ELR (cell line): ENCODE data around the gene CD19.
"Not testable (repeated sequence)": the region's sequence is repeated elsewhere in the genome, so short reads cannot be mapped to it uniquely, and the experiment has no call there.

ENCODE experiments used
- DNase-seq: peaks from one replicate; pipeline ENCODE4 v3.0.0-alpha.2; 2015; ENCODE audit warnings: low read depth

Gene CD19

DNA sequence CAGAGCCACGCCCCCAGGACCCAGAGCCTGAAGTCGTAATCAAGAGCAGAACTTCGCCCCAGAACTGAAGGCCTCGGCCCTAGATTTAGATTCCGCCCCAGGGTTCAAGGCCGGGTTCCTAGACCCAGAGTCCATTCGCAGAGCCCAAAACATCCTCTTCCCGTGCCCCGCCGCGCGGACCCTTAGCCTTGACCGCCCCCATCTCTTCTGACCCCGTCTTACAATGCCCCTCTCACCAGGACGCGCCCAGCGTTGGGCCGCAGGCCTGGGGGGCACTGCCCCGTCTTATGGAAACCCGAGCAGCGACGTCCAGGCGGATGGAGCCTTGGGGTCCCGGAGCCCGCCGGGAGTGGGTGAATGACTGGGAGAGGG lies 5.0 kb downstream of the CD19 start:
- no peak for DNase-seq

DNA sequence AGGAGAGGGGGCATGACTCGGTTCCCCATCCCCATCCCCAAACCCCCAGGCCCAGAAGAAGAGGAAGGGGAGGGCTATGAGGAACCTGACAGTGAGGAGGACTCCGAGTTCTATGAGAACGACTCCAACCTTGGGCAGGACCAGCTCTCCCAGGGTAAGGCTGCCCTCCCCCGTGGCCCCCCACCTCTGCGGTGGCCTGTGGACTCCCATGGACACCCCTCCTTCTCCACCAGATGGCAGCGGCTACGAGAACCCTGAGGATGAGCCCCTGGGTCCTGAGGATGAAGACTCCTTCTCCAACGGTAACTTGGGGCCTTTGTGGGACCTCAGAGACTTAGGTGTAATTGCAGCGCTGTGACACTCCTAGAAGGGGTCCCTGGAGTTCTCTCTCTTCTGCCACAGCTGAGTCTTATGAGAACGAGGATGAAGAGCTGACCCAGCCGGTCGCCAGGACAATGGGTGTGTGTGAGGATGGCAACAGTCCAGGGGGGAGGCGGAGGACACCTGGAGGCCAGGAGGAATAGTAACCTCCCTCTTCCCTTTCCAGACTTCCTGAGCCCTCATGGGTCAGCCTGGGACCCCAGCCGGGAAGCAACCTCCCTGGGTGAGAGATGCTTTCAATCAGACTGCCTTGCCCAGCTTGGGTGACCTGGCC lies 5.6 kb downstream of the CD19 start:
- no peak for DNase-seq

DNA sequence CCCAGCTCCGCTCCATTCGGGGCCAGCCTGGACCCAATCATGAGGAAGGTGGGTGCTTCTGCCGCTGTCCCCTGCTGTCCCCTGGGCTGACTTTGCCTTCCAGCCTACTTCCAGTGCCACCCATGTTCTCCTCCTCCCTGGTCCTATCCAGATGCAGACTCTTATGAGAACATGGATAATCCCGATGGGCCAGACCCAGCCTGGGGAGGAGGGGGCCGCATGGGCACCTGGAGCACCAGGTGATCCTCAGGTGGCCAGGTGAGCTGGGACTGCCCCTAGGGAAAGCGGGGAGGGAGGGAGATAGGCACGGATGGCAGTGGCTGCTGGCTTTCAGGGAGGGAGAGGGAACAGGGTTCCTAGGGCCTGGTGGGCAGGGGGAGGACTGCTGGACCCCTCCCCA lies 7.0 kb downstream of the CD19 start:
- DNase-seq, result no peak

DNA sequence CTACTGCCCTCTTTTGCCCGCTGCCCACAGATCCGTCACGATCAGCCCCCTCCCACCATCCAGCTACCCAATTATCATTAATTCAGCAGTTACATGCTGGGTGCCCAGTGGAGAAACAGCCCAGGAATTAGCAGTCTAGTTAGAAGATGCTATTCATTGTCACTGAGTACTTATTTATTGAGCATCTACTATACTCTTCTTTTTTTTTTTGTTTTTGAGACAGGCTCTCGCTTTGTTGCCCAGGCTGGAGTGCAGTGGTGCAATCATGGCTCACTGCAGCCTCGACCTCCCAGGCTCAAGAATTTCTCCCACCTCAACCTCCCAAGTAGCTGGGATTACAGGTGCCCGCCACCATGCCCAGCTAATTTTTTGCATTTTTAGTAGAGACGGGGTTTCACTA lies 8.1 kb downstream of the CD19 start:
- DNase-seq, result not testable (repeated sequence)

DNA sequence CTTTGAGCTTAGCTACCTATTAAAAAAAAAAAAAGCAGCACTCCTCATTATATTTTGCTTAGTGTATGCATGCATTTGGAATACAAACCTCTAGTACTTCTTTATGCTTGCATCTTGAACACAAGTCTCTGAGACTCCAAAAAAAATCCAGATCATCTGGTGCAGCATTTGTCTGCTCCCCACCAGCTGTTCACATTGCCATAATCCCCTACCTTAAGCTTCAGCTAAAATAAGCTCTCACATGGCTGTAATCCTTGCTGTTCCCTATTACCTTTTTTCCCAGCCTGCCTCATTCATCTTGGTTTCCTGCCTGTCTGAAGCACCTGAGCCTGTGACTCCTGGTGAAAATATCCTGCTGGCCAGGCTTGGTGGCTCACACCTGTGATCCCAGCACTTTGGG lies 11.5 kb downstream of the CD19 start:
- no peak for DNase-seq

DNA sequence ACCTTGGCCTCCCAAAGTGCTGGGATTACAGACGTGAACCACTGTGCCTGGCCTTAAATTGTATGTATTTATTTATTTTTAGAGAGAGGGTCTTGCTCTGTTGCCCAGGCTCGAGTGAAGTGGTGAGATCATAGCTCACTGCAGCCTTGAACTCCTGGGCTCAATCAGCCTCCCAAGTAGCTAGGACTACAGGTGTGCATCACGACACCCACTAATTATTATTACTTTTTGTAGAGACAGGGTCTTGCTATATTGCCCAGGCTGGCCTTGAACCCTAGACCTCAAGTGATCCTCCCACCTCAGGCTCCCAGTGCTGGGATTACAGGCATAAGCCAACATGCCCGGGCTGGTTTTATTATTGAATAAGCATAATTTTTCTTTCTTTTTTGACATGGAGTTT lies 14.9 kb downstream of the CD19 start:
- no peak for DNase-seq

DNA sequence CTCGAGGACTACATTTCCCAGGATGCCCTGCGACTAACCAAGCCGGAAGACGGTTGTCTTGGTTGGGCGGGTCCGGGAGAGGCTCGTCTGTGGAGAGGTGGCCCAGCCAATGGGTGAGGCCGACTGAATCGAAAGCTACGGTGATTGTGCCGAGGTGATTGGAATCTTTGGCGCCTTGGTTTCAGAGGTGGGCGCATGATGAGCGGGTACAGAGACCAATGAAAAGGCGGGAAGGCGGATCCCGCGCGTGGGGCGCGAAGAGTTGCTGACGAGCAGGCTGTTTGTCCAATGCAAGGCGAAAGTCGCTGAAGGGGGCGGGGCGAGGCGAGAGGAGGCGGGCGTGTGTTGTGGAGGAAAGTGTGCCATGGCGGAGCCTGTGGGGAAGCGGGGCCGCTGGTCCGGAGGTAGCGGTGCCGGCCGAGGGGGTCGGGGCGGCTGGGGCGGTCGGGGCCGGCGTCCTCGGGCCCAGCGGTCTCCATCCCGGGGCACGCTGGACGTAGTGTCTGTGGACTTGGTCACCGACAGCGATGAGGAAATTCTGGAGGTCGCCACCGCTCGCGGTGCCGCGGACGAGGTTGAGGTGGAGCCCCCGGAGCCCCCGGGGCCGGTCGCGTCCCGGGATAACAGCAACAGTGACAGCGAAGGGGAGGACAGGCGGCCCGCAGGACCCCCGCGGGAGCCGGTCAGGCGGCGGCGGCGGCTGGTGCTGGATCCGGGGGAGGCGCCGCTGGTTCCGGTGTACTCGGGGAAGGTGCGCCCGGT lies 19.1 kb downstream of the CD19 start, which contains the start of gene NFATC2IP:
TSS of gene NFATC2IP (plus strand) at position 290 of the 762 bp plus-strand sequence. CDS start at position 365, 75 bp downstream.
- DNase-seq, result peak; percentile 100

DNA sequence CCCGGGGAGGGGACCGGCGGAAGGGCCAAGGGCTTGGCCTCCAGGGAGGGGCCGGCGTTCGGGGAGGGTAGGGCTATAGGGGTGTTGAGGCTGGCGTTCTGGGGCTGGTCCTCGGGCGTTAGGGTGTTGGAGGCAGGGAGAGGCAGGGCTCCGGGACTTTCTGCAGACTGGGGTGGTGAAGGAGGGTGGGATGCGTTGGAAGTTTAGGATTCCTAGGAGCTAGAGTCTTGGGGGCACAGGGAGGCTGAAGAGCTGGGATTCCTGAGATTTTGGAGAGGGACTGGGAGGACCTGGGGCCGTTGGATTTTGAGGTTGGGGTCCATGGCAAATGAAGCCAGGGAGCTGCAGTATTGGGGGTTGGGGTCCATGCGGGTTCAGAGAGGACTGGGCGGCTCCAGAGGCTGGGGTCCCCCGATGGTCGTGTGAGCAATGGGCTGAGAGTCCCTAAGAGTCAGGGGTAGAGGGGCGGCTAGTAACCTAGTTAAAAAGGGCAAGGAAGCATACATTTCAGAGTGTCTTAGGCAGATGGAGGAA lies 19.7 kb downstream of the CD19 start:
- peak; percentile 43 for DNase-seq

DNA sequence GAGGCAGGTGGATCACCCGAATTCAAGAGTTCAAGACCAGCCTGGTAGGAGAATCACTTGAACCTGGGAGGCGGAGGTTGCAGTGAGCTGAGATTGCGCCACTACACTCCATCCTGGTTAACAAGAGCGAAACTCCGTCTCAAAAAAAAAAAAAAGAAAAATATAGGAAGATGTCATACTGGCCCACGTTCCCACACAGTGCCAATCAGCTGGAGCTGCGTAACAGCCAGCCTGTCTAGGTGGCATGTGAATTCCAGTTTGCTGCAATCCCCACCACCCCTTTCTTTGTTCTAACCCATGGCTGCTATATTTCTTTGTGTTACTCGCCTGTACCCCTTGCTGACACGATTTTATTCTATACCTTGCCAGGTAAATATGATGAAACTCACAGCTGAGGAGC lies 26.4 kb downstream of the CD19 start:
- no peak for DNase-seq

DNA sequence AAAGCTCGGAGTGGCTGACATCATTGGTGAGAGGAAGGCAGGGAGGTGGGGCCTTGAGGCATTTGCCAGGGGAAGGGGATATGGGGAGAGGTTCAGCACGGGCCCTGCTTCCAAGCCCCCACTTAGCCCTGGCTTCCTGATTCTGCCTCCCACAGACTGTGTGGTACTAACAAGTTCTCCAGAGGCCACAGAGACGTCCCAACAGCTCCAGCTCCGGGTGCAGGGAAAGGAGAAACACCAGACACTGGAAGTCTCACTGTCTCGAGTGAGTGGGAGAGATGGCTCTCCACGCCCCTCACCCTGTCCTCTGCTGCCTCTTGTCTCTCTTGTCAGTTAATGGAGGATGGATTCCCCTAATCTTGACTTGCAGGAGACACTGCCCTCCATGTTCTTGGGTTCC lies 27.1 kb downstream of the CD19 start:
- DNase-seq, result no peak

DNA sequence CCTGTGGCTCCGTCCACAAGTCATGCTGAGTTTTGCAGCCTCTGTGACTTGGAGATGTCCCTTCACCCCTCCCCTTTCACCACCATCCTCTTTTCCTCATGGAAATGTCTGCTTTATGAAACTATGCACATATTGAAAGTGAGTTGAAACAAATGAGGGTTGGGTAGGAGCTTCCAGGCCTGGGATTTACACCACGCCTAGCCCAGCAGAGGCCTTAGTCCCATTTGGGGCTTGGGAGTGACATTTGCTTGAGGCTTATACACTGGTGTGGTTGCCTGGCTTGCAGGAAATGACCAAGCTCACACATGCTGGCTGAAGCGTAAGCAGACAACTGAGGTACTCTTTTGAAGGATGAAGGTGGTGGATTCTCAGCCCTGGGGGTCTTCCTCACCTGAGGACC lies 32.3 kb downstream of the CD19 start:
- DNase-seq, result no peak

DNA sequence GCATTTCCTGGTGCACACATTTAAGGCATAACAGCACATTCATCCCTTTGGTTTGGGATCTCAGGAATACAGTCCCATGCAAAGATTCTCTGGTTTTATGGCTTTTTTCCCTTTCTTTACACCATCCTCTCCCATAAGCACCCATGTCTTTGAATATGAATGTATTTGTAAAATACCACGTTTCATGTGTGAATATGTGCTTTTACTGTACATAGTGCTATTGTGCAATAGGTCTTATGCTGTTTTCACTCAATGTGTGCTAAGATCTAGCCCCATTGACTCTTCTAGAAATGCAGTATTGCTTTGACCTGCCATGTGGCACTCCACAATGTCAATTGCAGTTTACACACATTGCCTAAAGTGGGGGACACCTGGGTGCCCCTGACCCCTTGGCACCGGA lies 32.7 kb downstream of the CD19 start:
- no peak for DNase-seq

DNA sequence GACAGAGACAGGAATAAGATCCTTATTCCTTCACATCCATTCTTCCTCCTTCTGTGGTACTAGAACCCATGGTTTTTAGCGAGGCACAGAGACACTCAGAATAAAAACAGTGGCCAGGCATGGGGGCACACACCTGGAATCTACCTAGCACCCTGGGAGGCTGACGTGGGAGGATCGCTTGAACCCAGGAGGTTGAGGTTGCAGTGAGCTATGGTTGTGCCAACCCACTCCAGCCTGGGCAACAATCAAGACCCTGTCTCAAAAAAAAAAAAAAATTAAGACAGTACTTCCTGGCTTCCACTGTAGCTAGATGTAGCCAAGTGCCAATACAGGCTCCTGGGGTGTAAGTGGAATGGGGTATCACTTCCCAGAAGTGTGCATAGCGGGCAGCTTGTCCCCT lies 35.4 kb downstream of the CD19 start:
- DNase-seq, result no peak

DNA sequence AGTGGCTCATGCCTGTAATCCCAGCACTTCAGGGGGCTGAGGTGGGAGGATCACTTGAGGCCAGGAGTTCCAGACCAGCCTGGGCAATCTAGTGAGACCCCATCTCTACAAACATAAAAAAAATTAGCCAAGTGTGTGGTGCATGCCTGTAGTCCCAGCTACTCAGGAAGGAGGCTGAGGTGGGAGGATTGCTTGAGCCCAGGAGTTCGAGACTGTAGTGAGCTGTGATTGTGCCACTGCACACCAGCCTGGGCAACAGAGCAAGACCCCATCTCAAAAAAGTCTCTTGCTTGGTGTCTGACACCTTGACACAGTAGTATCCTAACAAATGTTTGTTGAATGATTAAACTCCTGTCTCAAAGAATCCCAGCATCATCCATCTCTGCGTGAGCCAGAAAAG lies 37.9 kb downstream of the CD19 start:
- not testable (repeated sequence) for DNase-seq

DNA sequence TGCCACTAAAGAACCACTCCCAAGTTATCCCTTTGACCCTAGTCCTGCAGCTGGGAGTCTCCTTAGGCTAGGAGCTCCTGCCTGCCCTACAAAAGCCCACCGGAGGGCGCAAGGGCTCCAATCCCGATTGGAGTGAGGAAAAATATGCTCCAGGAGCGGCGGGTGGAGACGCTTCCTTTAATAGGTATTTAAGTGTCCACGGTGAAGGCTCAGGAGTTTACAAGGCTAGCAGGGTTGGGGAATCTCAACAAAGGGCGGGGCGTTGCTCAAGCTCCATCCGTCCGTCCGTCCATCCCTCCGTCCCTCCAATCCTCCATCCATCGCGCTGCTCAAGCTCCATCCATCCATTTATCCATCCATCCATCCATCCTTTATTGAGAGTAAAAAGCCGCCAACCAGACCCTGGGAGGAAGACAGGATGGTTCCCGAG lies 42.3 kb downstream of the CD19 start:
- DNase-seq, result peak; percentile 86

DNA sequence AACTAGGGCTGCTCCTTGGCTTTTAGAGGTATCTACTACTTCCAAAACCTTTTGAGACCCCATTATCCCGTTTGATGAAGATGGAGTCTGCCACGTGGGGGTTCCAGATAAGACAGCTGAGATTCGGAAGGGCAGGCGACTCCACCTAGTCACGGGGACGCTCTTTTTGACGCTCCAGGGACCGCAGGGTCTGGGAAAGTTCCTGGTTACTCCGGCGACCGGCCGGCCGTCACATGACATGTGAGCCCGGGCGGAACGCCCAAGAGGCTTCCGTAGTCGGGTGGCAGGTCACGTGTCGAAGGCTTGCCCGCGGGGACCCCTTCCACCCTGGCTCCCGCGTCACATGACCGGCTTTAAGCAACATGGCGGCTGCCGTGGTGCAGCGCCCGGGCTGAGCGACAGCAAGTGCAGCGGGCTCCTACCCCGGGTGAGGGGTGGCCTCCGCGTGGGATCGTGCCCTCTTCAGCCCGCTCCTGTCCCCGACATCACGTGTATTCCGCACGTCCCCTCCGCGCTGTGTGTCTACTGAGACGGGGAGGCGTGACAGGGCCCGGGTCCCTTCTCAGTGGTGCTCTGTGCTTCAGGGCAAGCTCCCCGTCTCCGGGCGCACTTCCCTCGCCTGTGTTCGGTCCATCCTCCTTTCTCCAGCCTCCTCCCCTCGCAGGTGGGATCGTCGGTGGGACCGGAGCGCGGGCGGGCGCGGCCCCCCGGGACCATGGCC lies 42.8 kb downstream of the CD19 start, which contains the start of gene SPNS1:
TSS of gene SPNS1 (plus strand) at position 342 of the 721 bp plus-strand sequence. CDS start at position 716, 374 bp downstream.
- DNase-seq, result peak; percentile 98

DNA sequence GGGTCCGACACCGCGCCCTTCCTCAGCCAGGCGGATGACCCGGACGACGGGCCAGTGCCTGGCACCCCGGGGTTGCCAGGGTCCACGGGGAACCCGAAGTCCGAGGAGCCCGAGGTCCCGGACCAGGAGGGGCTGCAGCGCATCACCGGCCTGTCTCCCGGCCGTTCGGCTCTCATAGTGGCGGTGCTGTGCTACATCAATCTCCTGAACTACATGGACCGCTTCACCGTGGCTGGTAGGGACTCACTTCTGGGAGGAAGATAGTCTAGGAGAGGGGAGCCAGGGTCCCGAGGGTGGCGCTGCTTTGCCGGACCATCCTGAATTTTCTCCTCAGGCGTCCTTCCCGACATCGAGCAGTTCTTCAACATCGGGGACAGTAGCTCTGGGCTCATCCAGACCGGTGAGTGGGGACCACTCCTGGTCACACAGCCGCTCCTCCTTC lies 43.4 kb downstream of the CD19 start:
- peak; percentile 32 for DNase-seq

DNA sequence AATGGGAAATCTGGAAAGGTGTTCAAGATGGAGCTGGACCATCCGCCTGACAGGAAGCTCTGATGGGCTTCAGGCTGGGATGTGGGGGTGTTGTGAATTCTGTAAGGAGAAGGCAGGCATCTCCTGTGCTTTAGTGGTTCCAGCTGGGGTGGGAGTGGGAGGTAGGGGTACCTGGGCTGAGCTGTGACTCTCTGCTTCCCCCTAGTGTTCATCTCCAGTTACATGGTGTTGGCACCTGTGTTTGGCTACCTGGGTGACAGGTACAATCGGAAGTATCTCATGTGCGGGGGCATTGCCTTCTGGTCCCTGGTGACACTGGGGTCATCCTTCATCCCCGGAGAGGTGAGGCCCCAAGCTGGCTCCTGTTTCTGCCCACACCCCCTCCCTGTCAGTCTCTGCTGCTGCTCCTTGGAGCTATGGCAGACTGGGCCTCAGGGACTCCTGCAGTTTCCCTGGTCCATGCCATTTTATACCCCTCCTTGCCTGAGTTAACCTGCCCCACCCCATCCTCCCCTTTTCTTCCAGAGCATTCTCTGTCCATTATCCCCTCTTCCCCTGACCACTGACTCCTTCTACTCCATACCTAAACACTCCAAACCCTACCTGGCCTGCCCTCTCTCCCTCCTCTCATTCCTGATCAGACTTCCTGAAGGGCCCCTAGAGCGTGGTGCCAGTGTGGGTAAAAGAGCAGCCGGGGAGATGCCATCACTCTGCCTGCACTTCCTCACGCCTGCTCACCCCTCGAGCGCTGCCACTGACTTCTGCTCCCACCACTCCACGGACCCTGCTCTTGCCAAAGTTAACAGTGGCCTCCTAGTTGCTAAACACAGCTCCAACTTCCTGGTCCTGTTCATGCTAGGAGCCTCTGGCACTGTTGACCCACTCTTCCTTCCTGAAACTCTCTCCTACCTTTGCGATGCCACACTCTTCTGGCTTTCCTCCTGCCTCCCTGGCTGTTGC lies 46.2 kb downstream of the CD19 start:
- no peak for DNase-seq

DNA sequence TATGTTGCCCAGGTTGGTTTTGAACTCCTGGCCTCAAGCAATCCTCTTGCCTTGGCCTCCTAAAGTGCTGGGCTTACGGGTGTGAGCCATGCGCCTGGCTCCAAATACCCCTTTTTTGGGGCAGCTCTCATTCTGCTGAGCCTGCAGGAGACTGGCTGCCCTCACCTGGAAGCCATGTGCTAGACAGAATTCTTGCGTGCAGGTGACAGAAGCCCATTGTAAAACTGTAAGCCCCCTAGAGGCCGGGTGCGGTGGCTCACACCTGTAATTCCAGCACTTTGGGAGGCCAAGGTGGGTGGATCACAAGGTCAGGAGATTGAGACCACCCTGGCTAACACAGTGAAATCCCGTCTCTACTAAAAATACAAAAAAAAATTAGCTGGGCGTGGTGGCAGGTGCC lies 48.6 kb downstream of the CD19 start:
- DNase-seq, result not testable (repeated sequence)

DNA sequence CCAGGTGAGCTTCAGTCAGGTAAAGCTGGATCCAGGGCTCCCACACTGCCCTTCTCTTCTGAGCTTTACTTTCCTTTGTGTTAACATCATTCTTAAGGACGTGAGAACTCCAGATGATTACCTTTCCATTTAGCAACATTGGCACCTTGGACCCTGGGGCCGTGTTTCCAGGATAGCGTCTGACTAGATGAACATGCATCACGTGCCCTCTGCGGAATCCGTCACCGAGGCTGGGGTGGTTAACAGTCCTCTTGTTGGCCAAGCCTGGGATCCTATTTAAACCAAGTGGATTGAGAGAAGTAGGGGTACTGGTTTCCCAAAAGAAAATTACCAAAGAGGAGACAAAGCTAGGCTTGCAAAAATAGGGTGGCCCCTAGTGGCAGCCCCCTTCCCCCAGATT lies 49.2 kb downstream of the CD19 start:
- DNase-seq, result no peak

DNA sequence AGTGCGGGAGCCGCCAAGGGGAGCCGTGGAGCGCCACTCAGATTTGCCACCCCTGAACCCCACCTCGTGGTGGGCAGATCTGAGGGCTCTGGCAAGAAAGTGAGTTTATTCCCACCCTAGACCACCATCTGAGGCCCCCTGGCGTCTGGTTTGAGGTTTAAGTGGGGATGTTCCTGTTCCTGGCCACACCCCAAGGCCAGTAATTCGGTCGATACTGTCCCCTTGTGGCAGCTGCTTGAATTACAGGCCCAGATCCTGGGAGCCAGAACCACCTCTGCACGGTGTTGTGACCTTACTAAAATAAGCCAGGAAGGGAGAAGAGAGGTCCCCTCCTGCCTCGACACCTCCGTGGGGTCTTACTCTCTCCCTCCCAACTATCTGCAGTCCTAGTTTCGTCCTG lies 49.7 kb downstream of the CD19 start:
- DNase-seq, result peak; percentile 26
